ENCODE measurements around the gene TRIM8. TPM values are rescaled to one million over a fixed set of nuclear protein-coding genes. Genes with fewer than 3 reads are reported as not detected.

The TRIM8 gene
- total and polyA plus RNA-seq, 2 of the 8 experiments (the other 6 are each of a cell fraction or from before 2014, with no cell fraction given) = 24.9 to 38.8 TPM

DNA sequence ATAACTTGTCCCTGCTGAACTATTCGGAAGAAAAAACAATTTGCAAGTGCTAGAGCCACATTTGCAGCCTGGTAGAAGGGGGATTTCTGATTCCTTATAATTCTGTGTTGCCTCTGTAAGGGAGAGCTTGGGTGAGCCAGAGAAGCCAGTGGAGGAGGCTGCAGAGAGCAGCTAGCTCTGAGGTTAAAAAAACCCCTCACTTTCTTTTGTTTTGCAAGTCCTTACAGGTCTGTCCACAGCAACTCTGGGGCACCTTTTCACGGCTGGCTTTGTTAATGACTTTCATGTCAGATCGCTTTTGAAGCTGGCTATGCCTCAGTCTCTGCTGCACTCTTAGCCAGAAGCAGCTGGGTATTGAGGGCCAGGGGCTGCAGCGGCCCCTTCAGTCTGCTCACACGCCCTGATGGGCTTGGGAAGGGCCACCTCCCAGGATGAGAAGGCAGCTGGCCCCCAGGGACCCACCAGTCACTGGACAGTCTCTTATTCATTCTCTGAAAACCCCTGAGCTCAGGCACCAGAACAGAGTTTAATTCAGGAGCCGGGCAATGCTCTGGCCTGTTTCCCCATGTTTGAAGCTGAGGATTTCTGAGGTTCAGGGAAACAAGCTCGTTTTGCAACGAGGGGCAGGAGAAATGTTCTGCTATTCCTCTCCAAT, 30.9 kb downstream of the TRIM8 start:
- H3K4me1 ChIP-seq (replicated peaks in 1 of 4; ENCODE audit: control insufficient read depth in 3 of 4, insufficient read depth in 4 of 4, low read length in 3 of 4) = peaks cover 34 to 58% (median 36%) of the 10 kb centered on the region in 4 experiments
- H2BK20ac ChIP-seq (ENCODE audit: low read length) = no peak overlapping the region
- no peak overlapping the region for H2BK12ac ChIP-seq (ENCODE audit: low read depth, low read length)
- peak overlapping the region; percentile 59 to 64; a peak in 3 of 4 replicates for H3K4me2 ChIP-seq (ENCODE audit: insufficient read depth in 1 of 2, low read depth in 2 of 2, low read length in 2 of 2)
- no peaks in the 10 kb centered on the region for H4K20me1 ChIP-seq (replicated peaks in 1 of 2; ENCODE audit: control insufficient read depth in 1 of 2, insufficient read depth in 2 of 2, low read length in 2 of 2)
- H3K14ac ChIP-seq (ENCODE audit: insufficient read length) = no peak overlapping the region
- H2BK5ac ChIP-seq (ENCODE audit: low read depth, low read length) = no peak overlapping the region
- H2AFZ ChIP-seq (ENCODE audit: low read length) = no peak overlapping the region
- no peaks in the 10 kb centered on the region for H3K27me3 ChIP-seq (replicated peaks in 1 of 4; ENCODE audit: control insufficient read depth in 3 of 4, extremely low read depth in 1 of 4, insufficient read depth in 3 of 4, low read length in 3 of 4)
- no peak overlapping the region for H3K4ac ChIP-seq (replicated peaks; ENCODE audit: insufficient read length, low read depth, low read length)
- ChIA-PET POLR2A (ENCODE audit: partially characterized antibody) (interaction anchor here (0.6 to 4.2 kb wide), 6 partner anchors 11 to 39 kb away, joined by 3 to 22 read pairs (median 7); partner anchors contain the start of genes ARL3 and SFXN2), CTCF (ENCODE audit: partially characterized antibody) (interaction anchor here (0.6 to 13.0 kb wide), 16 partner anchors 9 to 251 kb away, joined by 3 to 102 read pairs (median 6); partner anchors contain the start of genes ARL3 and TRIM8)
- H3K23me2 ChIP-seq (ENCODE audit: low read depth, low read length) = no peaks in the 10 kb centered on the region
- DNase-seq (ENCODE audit: low read depth in 1 of 2, low spot score in 2 of 2) (no peak), FAIRE-seq (no peak)
- H3K9me3 ChIP-seq (ENCODE audit: insufficient read depth in 2 of 2, low read depth in 1 of 2, low read length in 1 of 2) = no peaks in the 10 kb centered on the region
- no peak overlapping the region for H3K27ac ChIP-seq (ENCODE audit: low read depth, low read length)
- no peaks in the 10 kb centered on the region for H3K36me3 ChIP-seq (ENCODE audit: control insufficient read depth in 2 of 4, insufficient read depth in 4 of 4, low read length in 3 of 4)
- 0 out of 8 replicates have a peak overlapping the region, but pooled peaks of 1 of the 4 experiments have one; percentile 35 for H3K4me3 ChIP-seq (ENCODE audit: extremely low read depth in 1 of 4, insufficient read depth in 2 of 4, low read depth in 3 of 4, low read length in 4 of 4)
- H2AK5ac ChIP-seq (ENCODE audit: low read depth, low read length) = no peak overlapping the region
- H2BK120ac ChIP-seq (replicated peaks; ENCODE audit: low read depth, low read length) = no peak overlapping the region
- no peaks in the 10 kb centered on the region for H3K79me2 ChIP-seq (ENCODE audit: control insufficient read depth in 1 of 2, insufficient read depth in 2 of 2, low read length in 2 of 2)
- no peak overlapping the region for H4K8ac ChIP-seq (ENCODE audit: extremely low read depth, insufficient read depth, low read length)
- no peak overlapping the region for H3K56ac ChIP-seq (replicated peaks; ENCODE audit: insufficient read length, low read depth, low read length)
- H3K23ac ChIP-seq (ENCODE audit: insufficient read length) = no peak overlapping the region
- 63% methylated on average over 8 of the region's 8 CpGs; no CpG with 5 or more reads in 1 of the 2 experiments for WGBS, 2 experiments (ENCODE audit: extremely low coverage in 1 of 2, insufficient coverage in 1 of 2, insufficient read length in 1 of 2, insufficient replicate concordance in 2 of 2, low coverage in 1 of 2, low lambda C conversion rate in 2 of 2, missing lambda C conversion rate in 1 of 2)
- H4K5ac ChIP-seq (ENCODE audit: insufficient read length, low read depth, low read length) = no peak overlapping the region
- no peak overlapping the region for H2BK15ac ChIP-seq (ENCODE audit: low read length)
- no peak overlapping the region for H4K91ac ChIP-seq (replicated peaks; ENCODE audit: insufficient read length, low read length)
- no peaks in the 10 kb centered on the region for H3K79me1 ChIP-seq (ENCODE audit: low read depth, low read length)
- no peak overlapping the region for H3K9ac ChIP-seq (replicated peaks in 1 of 4; ENCODE audit: extremely low read depth in 1 of 4, low read depth in 3 of 4, low read length in 3 of 4)
- no peak overlapping the region; the same call in 1 of the 2 replicates for H3K18ac ChIP-seq (ENCODE audit: extremely low read depth, low read length)
- TF ChIP-seq RAD21 (IDR thresholded peaks at IDR 0.05 in 1 of 2, conservative IDR thresholded peaks at IDR 0.05 in 1 of 2; ENCODE audit: low read depth in 2 of 2, low read length in 2 of 2) (peak in 1 of 2 experiments; percentile 17; a peak in 1 of 4 replicates), CEBPB (IDR thresholded peaks at IDR 0.05; ENCODE audit: low read depth, low read length) (no peak), BACH1 (IDR thresholded peaks at IDR 0.05; ENCODE audit: low read length) (no peak)
